Natural killer cell (primary cell): ENCODE results near the gene HPD. TPM values are rescaled to one million over a fixed set of nuclear protein-coding genes. Genes with fewer than 3 reads are reported as not detected.

ENCODE experiments used
- ATAC-seq, 3 donors: fragments of 150-1000 bp in 2 of 3; fragments of 200-7000 bp in 1 of 3; cut with Tn5 transposase; 1 replicate in 1 of 3; 2 replicates in 2 of 3; pipeline ENCODE4 v1.10.0; 2021; ENCODE audit warnings: mild to moderate bottlenecking in 2 of 3, moderate library complexity in 2 of 3
- DNase-seq, 2 donors: peaks; one replicate each; pipeline versions ENCODE4 v3.0.0 to v3.0.0-alpha.2; 2013 to 2021; ENCODE audit warnings: mixed read lengths in 1 of 2
- H3K27ac ChIP-seq: one replicate; pipeline ENCODE4 v1.5.1; 2013; ENCODE audit warnings: mild to moderate bottlenecking, low read length
- H3K27me3 ChIP-seq: one replicate; pipeline ENCODE4 v1.6.1; 2013; ENCODE audit warnings: low read length; ENCODE audit not compliant: control insufficient read depth, insufficient read depth
- H3K36me3 ChIP-seq: one replicate; pipeline ENCODE4 v1.6.1; 2013; ENCODE audit warnings: low read length; ENCODE audit not compliant: control insufficient read depth, insufficient read depth
- H3K4me1 ChIP-seq: one replicate; pipeline ENCODE4 v1.6.1; 2013; ENCODE audit warnings: low read length; ENCODE audit not compliant: control insufficient read depth, insufficient read depth
- H3K4me3 ChIP-seq: one replicate; pipeline ENCODE4 v1.5.1; 2013; ENCODE audit warnings: low read length
- H3K9me3 ChIP-seq: one replicate; pipeline ENCODE4 v1.6.1; 2013; ENCODE audit warnings: low read length; ENCODE audit not compliant: control insufficient read depth, insufficient read depth
- H3K27ac Mint-ChIP-seq, 2 donors: one replicate each; pipeline ENCODE4 v1.8.0; 2022; ENCODE audit warnings: mild to moderate bottlenecking in 2 of 2, mixed read lengths in 2 of 2, moderate library complexity in 1 of 2
- H3K27me3 Mint-ChIP-seq, 2 donors: one replicate each; pipeline ENCODE4 v1.8.0; 2022; ENCODE audit warnings: low read depth in 2 of 2, mixed read lengths in 2 of 2
- H3K36me3 Mint-ChIP-seq: one replicate; pipeline ENCODE4 v1.8.0; 2022; ENCODE audit warnings: mixed read lengths
- H3K4me1 Mint-ChIP-seq, 2 donors: one replicate each; pipeline ENCODE4 v1.8.0; 2022; ENCODE audit warnings: mixed read lengths in 2 of 2
- H3K4me3 Mint-ChIP-seq: one replicate; pipeline ENCODE4 v1.8.0; 2022; ENCODE audit warnings: mild to moderate bottlenecking, moderate library complexity, mixed read lengths
- H3K9me3 Mint-ChIP-seq, 2 donors: one replicate each; pipeline ENCODE4 v1.8.0; 2022; ENCODE audit warnings: mixed read lengths in 2 of 2
- WGBS: methylation state at CpG from one replicate; pipeline ENCODE4 v1.1.7; 2013; ENCODE audit warnings: missing lambda C conversion rate; ENCODE audit not compliant: insufficient coverage; 5-methylcytosine and 5-hydroxymethylcytosine counted together
- intact Hi-C: fragments of 100-400 bp; cut with micrococcal nuclease; formaldehyde crosslinking; loops from one replicate; pipeline ENCODE4 v1.14.2; 2022
- total RNA-seq, 4 donors: library from RNA; stranded (reverse); fragments of 120-200 nt in 1 of 4; gene quantifications; one replicate each; pipeline versions ENCODE4 v1.2.3 to v1.2.4, GENCODE V29; 2013 to 2022
- TF ChIP-seq, protein P1 (sequence below): fragments of 200-600 bp; IDR thresholded peaks from one replicate; pipeline ENCODE4 v1.8.0; 2022; ENCODE audit warnings: antibody characterized with exemption

HPD gene
- total RNA-seq, 3 donors from 2014 or later (not counting 1 experiment from before 2014, with no cell fraction given): not detected

DNA sequence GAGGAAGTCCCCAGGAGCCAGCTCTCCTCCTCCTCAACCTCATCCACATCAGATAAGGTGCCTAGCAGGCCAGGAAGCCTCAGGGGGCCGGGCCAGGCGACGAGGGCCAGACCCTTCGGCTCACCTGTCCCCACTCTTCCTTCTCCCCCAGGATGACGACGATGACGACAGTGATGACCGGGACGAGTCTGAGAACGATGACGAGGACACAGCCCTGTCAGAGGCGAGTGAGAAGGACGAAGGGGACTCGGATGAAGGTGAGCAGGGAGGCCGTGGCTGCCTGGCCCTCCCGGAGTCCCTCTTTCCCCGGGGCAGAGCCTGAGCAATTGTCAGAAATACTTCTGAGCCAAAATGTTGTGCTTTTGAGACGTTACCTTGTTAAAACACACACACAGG, 41.0 kb downstream of the HPD start:
- no peak overlapping the region for H3K4me3 ChIP-seq
- Mint-ChIP-seq H3K36me3 (peaks cover 6% of the 10 kb centered on the region), H3K9me3 (no peaks in the 10 kb centered on the region), H3K27ac (no peak overlapping the region), H3K4me3 (no peak overlapping the region), H3K27me3 (no peaks in the 10 kb centered on the region), H3K4me1 (peaks cover 18 to 19% of the 10 kb centered on the region in 2 donors)
- H3K27me3 ChIP-seq: no peaks in the 10 kb centered on the region
- intact Hi-C loops: no loop called here
- DNase-seq: no peak
- WGBS: 97% methylated on average over 18 of the region's 18 CpGs
- TF ChIP-seq, protein P1, sequence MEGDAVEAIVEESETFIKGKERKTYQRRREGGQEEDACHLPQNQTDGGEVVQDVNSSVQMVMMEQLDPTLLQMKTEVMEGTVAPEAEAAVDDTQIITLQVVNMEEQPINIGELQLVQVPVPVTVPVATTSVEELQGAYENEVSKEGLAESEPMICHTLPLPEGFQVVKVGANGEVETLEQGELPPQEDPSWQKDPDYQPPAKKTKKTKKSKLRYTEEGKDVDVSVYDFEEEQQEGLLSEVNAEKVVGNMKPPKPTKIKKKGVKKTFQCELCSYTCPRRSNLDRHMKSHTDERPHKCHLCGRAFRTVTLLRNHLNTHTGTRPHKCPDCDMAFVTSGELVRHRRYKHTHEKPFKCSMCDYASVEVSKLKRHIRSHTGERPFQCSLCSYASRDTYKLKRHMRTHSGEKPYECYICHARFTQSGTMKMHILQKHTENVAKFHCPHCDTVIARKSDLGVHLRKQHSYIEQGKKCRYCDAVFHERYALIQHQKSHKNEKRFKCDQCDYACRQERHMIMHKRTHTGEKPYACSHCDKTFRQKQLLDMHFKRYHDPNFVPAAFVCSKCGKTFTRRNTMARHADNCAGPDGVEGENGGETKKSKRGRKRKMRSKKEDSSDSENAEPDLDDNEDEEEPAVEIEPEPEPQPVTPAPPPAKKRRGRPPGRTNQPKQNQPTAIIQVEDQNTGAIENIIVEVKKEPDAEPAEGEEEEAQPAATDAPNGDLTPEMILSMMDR: no peak
- H3K9me3 ChIP-seq: no peaks in the 10 kb centered on the region
- no peak for ATAC-seq
- H3K27ac ChIP-seq: no peak overlapping the region
- peaks cover 78% of the 10 kb centered on the region for H3K36me3 ChIP-seq
- H3K4me1 ChIP-seq: peaks cover 13% of the 10 kb centered on the region

DNA sequence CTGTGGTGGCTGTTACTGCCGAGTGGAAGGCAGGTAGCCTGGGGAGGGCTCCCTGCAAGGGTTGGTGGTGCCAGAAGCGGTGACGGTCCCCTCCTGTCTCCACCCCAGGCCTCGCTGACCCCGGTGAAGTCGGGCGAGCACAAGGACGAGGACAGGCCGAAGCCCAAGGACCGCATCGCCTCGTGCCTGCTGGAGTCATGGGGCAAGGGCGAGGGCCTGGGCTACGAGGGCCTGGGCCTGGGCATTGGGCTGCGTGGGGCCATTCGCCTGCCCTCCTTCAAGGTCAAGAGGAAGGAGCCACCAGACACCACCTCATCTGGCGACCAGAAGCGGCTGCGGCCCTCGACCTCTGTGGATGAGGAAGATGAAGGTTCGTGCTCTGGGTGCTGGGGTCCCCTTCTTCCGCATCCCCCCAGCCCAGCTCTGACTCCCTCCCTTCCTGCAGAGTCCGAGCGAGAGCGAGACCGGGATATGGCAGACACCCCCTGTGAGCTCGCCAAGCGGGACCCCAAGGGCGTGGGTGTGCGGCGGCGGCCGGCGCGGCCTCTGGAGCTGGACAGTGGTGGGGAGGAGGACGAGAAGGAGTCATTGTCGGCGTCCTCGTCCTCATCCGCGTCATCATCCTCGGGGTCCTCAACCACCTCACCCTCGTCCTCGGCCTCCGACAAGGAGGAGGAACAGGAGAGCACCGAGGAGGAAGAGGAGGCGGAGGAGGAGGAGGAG, 41.6 kb downstream of the HPD start:
- TF ChIP-seq, protein P1: no peak
- Histone ChIP-seq H3K9me3 (no peaks in the 10 kb centered on the region), H3K36me3 (peaks cover 73% of the 10 kb centered on the region), H3K27ac (no peak overlapping the region), H3K4me1 (peaks cover 18% of the 10 kb centered on the region), H3K4me3 (no peak overlapping the region), H3K27me3 (no peaks in the 10 kb centered on the region)
- Mint-ChIP-seq H3K36me3 (peaks cover 6% of the 10 kb centered on the region), H3K27ac (no peak overlapping the region), H3K4me3 (no peak overlapping the region), H3K27me3 (no peaks in the 10 kb centered on the region), H3K4me1 (peaks cover 23% of the 10 kb centered on the region in 2 donors), H3K9me3 (no peaks in the 10 kb centered on the region)
- 96% methylated on average over 40 of the region's 47 CpGs for WGBS
- intact Hi-C loops: no loop called here
- ATAC-seq (no peak), DNase-seq (no peak)

DNA sequence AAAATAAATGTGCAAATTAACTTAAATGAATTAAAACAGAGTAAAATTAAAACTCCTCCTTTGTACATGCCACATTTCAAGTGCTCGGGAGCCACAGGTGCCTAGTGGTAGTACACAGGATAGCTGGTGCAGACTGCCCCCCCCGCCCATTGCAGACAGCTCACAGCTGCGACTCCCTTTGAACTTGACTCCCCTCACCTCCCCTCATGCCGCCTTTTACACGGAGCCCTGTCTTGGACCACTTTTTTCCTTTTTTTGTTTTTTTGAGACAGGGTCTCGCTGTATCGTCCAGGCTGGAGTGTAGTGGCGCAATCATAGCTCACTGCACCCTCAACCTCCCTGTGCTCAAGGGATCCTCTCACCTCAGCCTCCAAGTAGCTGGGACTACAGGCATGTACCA, 43.4 kb downstream of the HPD start:
- WGBS: 94% methylated on average over 8 of the region's 8 CpGs
- Histone ChIP-seq H3K9me3 (no peaks in the 10 kb centered on the region), H3K4me3 (no peak overlapping the region), H3K27ac (no peak overlapping the region), H3K36me3 (peaks cover 75% of the 10 kb centered on the region), H3K27me3 (no peaks in the 10 kb centered on the region), H3K4me1 (peaks cover 36% of the 10 kb centered on the region)
- no peak overlapping the region for H3K27ac Mint-ChIP-seq
- H3K9me3 Mint-ChIP-seq: no peaks in the 10 kb centered on the region
- H3K4me1 Mint-ChIP-seq: peaks cover 30 to 39% of the 10 kb centered on the region in 2 donors
- DNase-seq (no peak), ATAC-seq (no peak)
- no peaks in the 10 kb centered on the region for H3K27me3 Mint-ChIP-seq
- peaks cover 6% of the 10 kb centered on the region for H3K36me3 Mint-ChIP-seq
- intact Hi-C loops: no loop called here
- H3K4me3 Mint-ChIP-seq: no peak overlapping the region
- TF ChIP-seq, protein P1: no peak
